Measurements from ENCODE around the gene CETN3. TPM values are rescaled to one million over a fixed set of nuclear protein-coding genes. Genes with fewer than 3 reads are reported as not detected.

CETN3 gene
- total RNA-seq, 1 donor from 2014 or later: 4.1 TPM

Other genes starting within 250 kb of the CETN3 start
- gene MBLAC2, start 65.0 kb upstream of the CETN3 start, total RNA-seq: 4.2 and 5.1 TPM in 2 replicates
- gene POLR3G, start 65.1 kb upstream of the CETN3 start, total RNA-seq: 2.9 and 5.9 TPM in 2 replicates
- 11.3 and 14.7 TPM in 2 replicates for gene LYSMD3, start 119.8 kb upstream of the CETN3 start, total RNA-seq
- gene ADGRV1, start 149.0 kb upstream of the CETN3 start, total RNA-seq: 0.13 and 0.25 TPM in 2 replicates